SK-MEL-5 (cell line): ENCODE measurements around the gene HIPK2. TPM values are rescaled to one million over a fixed set of nuclear protein-coding genes. Genes with fewer than 3 reads are reported as not detected.

Source experiments
- DNase-seq: peaks from one replicate; pipeline ENCODE4 v3.0.0-alpha.2; 2016; ENCODE audit warnings: low read depth, low spot score
- in situ Hi-C: cut with HindIII; loops from 2 replicates; pipeline ENCODE4 v1.10.0; 2016; ENCODE audit warnings: low sequenced_read_pairs, high pct_unique_total_duplicates, low pct_unique_long_range_greater_than_20kb
- total RNA-seq: library from RNA; depleted of rRNA; stranded (reverse); fragments of >200 nt; shearing (Covaris generic); gene quantifications from 2 replicates; pipeline ENCODE4 v1.2.3, GENCODE V29; 2014

Gene HIPK2
- total RNA-seq, 1 experiment from 2014 or later = 16.1 TPM

DNA sequence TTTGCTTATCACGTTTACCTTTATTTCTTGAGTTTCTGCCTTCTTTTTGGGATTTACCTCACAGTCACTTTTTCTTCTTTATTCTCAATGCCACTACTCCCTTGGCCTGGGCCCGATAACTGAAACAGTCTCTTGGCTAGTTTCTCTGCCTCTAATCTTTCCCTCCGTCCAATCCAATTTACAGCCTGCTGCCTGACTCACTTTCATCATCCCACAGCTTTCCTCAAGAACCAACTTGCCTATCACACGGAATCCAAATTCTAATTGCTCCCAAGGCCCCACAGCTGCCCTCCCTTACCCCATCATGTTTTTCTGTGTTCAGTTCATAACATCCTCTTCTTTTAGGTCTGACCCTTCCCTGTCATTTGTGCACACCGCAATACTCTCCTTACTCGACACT lies 121.4 kb downstream of the HIPK2 start:
- in situ Hi-C loops = no loop called here
- no peak for DNase-seq

DNA sequence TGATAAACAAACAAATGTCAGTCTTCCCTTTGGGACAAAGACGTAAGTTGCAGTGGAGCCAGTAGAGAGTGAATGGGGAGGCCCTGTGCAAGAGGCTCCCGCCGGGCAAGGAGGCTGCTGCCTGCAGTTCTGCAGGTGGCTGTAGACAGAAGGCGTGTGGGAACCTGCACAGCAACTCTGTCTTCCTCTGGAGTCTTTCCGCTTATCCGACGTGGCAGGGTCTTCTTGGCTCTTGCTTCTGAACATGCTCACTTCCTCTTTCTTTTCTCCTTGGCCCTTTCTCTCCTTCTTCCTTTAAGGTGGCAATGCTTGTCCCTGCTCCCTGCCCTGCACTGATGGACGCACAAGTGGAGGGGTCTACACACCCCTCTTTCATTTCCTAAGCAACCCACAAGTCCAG lies 122.5 kb downstream of the HIPK2 start:
- in situ Hi-C loops = no loop called here
- DNase-seq = no peak

- no peak for DNase-seq
- in situ Hi-C loops = no loop called here
These were observed 123.3 kb downstream of the HIPK2 start for GRCh38 chr7:139654276-139655181.

GRCh38 chr7:139651914-139652313 lies 125.9 kb downstream of the HIPK2 start:
- in situ Hi-C loops = no loop called here
- no peak for DNase-seq

- no peak for DNase-seq
- in situ Hi-C loops = no loop called here
These were observed 126.5 kb downstream of the HIPK2 start for GRCh38 chr7:139651308-139651707.

GRCh38 chr7:139650429-139651100 lies 127.2 kb downstream of the HIPK2 start:
- in situ Hi-C loops = no loop called here
- DNase-seq = no peak

DNA sequence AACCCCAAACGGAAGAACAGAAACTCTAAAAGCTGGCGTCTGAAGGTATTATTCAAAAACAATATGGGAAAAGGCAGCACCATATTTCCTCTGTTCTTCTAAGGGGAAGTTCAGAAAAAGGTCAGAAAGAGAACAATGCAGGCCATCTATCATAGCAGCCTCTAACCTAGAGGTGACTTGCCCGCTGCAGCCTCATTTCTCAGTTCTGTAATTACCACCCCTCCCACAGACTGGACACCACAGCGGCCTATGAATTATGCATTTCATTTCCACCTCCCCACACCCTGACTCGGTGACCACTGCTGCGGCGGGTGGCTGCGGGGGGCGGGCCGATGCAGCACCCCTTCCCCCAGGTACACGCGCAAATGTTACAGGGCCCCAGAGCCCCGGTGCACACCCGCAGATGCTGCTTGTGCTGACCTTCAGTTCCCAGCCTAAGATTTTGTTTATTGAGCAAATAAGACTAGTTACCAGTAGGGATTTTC lies 128.8 kb downstream of the HIPK2 start:
- no peak for DNase-seq
- in situ Hi-C loops = no loop called here

DNA sequence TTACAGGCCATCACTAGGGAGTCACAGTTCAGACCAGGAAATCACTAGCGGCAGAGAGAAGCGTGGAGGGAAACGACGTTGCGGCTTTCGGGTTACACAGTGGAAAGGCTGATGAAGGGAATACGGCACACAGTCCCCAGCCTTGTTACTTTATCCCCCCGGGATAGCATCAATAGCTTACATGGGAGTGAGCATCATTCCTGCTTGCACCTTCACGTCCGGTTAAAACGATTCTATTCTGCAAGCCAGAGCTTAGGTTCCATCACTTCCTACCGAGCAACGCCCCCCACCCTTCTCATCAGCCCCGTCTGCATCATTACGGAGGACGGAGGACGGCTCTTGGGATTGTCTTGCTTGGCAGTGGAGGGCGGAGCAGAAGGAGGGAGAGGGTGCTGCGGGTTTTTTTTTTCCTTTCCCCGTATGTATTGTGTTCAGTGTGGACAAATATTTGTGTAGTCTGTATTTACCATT lies 129.4 kb downstream of the HIPK2 start:
- in situ Hi-C loops = no loop called here
- no peak for DNase-seq

- no peak for DNase-seq
- in situ Hi-C loops = no loop called here
These were observed 129.9 kb downstream of the HIPK2 start for GRCh38 chr7:139647814-139648390.

GRCh38 chr7:139647085-139647484 lies 130.7 kb downstream of the HIPK2 start:
- in situ Hi-C loops = no loop called here
- DNase-seq = peak; percentile 47

DNA sequence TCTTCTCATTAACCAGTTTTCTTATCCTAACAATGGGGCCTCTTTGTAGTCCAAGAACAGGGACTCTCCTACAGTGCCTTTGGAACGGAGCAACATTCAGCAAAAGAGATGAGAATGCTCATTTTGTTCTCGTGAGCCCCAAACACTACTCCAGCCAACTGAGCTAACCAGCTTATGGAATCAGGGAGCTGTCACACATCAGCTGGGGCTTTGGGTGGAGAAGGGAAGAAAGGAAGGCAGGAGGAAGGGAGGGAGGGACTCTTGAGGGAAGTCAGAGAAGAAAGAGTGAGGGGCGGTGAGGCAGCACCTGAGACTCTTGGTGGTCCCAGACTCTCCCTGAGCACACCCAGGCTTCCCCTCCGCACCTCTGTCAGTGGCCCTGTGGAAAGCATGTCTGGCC lies 131.2 kb downstream of the HIPK2 start:
- in situ Hi-C loops = no loop called here
- peak; percentile 29 for DNase-seq

DNA sequence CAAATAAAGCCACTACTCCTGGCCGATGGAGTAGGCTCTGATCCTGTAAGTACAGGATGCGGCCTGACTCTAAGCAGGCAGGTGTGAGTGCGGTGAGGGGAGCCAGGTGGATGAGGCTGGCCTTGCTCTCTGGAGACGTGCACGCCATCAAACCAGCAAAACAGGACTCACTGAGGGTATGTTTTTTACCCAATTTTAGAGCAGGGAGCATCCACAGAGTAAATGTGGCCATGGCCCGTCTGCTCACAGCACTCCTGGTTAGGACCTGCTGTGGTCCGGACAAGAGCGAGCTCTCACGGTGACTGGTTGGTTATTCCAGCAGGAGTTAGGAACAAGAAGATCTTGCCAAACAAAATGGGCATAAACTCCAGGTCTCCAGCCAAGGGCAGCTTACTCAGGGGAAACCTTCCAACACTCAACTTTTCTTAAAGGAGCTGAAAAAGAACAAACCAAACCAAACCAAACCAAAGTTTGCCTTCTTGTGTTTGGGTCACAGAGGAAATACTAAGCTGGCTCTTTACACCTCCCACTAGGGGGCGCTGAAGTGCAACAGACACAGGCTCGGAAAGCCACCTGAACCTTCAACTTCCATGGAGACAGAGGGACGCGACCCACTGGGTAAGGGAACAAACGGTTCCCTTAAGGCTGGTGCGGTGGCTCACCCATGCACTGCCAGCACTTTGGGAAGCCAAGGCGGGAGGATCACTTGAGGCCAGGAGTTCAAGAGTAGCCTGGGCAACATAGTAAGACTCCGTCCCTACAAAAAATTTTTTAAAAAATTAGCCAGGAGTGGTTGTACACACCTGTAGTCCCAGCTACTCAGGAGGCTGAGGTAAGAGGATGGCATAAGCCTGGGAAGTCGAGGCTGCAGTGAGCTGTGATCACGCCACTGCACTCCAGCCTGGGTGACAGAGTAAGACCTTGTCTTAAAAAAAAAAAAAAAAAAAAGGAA lies 131.9 kb downstream of the HIPK2 start:
- in situ Hi-C loops = no loop called here

DNA sequence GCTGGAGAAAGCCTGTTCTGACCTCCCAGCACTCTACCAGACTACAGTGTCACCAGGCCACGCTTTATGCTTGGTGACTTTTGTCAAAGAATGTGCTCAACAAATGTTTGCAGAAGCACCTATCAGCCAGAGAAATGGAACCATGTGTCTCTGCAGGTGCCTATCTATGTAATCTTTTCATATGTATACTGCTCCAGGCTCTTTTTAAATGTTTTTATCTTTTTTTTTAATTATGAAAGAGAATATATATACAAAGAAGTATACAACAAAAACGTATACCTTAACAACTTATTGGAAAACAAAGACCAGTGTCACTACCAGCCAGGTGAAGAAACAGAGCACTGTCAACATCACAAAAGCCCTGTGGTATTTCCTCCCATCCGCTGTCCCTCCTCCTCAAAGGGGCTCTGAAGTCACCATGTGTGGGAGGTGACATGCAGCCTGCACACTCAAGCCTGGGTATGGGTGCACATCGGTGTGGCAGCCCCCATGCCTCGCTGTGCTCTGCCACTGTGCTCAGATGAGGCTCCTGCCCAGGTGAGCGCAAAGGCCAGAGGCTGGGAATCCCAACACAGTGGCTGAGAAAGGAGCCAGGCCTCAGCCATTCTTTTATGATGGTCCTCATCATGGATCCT lies 133.7 kb downstream of the HIPK2 start:
- in situ Hi-C loops = no loop called here
- no peak for DNase-seq

More for the DNA sequence above, 131.9 kb downstream of the HIPK2 start:
- peak; percentile 92 for DNase-seq

DNA sequence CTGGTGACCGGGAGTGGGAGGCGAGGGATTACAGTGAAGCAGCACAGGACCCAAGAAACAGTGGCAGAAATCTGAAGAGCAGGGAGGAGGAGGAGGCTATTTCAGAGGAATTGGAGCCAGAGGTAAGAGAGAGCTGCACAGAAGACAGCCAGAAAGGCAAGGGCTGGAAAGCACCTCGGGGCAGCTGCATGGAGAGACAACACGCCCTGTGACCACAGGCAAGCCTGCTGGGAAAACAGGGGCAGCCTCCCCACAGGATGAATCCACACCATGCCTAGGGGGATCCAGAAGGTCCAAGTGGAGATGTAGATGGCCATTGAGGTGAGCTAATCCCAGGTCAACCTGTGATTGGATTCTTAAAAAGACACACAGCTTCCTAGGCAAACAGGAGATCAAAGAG lies 135.5 kb downstream of the HIPK2 start:
- no peak for DNase-seq
- in situ Hi-C loops = no loop called here

- in situ Hi-C loops = no loop called here
- DNase-seq = no peak
These were observed 136.3 kb downstream of the HIPK2 start for GRCh38 chr7:139641337-139641992.

DNA sequence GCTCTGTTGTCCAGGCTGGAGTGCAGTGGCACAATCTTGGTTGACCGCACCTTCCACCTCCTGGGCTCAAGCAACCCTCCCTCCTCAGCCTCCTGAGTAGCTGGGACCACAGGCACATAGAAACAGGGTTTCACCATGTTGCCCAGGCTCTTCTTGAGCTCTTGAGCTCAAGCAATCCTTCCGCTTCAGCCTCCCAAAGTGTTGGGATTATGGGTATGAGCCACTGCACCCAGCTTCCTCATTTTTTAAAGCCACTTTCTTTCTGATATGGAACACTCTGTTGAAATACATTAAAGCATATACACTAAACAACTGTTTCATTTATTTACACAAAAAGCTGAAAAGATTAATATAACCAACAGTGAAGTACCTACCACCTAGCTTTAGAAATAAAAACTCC lies 137.1 kb downstream of the HIPK2 start:
- in situ Hi-C loops = no loop called here
- no peak for DNase-seq
